NB4 (cell line): ENCODE measurements around the gene AFF3.

ENCODE experiments used
- CTCF ChIP-seq: IDR thresholded peaks from one replicate; pipeline ENCODE4 v1.5.1; 2012; ENCODE audit warnings: low read depth, low read length
- POLR2A ChIP-seq: IDR thresholded peaks from 2 replicates; pipeline ENCODE4 v1.6.1; 2011; ENCODE audit warnings: mild to moderate bottlenecking; ENCODE audit not compliant: insufficient read length; ENCODE audit errors: extremely low read depth

GRCh38 chr2:99899882-99900281, 242.5 kb downstream of the AFF3 start:
- TF ChIP-seq CTCF (no peak), POLR2A (no peak)
